SK-N-SH treated with all-trans-retinoic acid at 6 μM for 48 hours (cell line): ENCODE data around the gene EML6.

ENCODE experiments used
- ATAC-seq: fragments of 200-7000 bp; cut with Tn5 transposase; 3 replicates; pipeline ENCODE4 v1.9.1; 2020; ENCODE audit warnings: mild to moderate bottlenecking, moderate library complexity
- ARNTL ChIP-seq: fragments of 450-650 bp; formaldehyde crosslinking; IDR thresholded peaks from 2 replicates; pipeline ENCODE4 v1.5.0; 2020; ENCODE audit warnings: low read depth, mild to moderate bottlenecking, moderate library complexity, borderline replicate concordance
- BACH2 ChIP-seq: fragments of 250-450 bp; sonication (Bioruptor Pico); IDR thresholded peaks from 2 replicates; pipeline ENCODE4 v1.9.0; 2021; ENCODE audit warnings: mild to moderate bottlenecking, borderline replicate concordance
- CREB5 ChIP-seq: fragments of 250-450 bp; sonication (Bioruptor Pico); IDR thresholded peaks from 2 replicates; pipeline ENCODE4 v1.5.1; 2020; ENCODE audit warnings: low read depth, mild to moderate bottlenecking, moderate library complexity
- CSDC2 ChIP-seq: fragments of 250-450 bp; sonication (Bioruptor Pico); IDR thresholded peaks from 2 replicates; pipeline ENCODE4 v1.5.0; 2020; ENCODE audit warnings: mild to moderate bottlenecking, moderate library complexity
- ESRRG ChIP-seq: fragments of 250-450 bp; sonication (Bioruptor Pico); IDR thresholded peaks from 2 replicates; pipeline ENCODE4 v1.6.1; 2021; ENCODE audit warnings: mild to moderate bottlenecking
- GLIS3 ChIP-seq: fragments of 250-450 bp; sonication (Bioruptor Pico); IDR thresholded peaks from 2 replicates; pipeline ENCODE4 v1.5.0; 2020; ENCODE audit warnings: mild to moderate bottlenecking, moderate library complexity
- ISL1 ChIP-seq: fragments of 250-450 bp; sonication (Bioruptor Pico); IDR thresholded peaks from 2 replicates; pipeline ENCODE4 v2.1.2; 2022; ENCODE audit warnings: mild to moderate bottlenecking, moderate library complexity
- OSR1 ChIP-seq: fragments of 250-450 bp; sonication (Bioruptor Pico); IDR thresholded peaks from 2 replicates; pipeline ENCODE4 v1.8.0; 2022; ENCODE audit warnings: moderate library complexity, mild to moderate bottlenecking, inconsistent platforms
- PATZ1 ChIP-seq: fragments of 250-450 bp; sonication (Bioruptor Pico); IDR thresholded peaks from 2 replicates; pipeline ENCODE4 v1.8.0; 2020; ENCODE audit warnings: mild to moderate bottlenecking, moderate library complexity, borderline replicate concordance
- POU6F1 ChIP-seq: fragments of 250-450 bp; sonication (Bioruptor Pico); IDR thresholded peaks from 2 replicates; pipeline ENCODE4 v1.8.0; 2021; ENCODE audit warnings: low read depth, mild to moderate bottlenecking, moderate library complexity, borderline replicate concordance
- PPARA ChIP-seq: fragments of 250-450 bp; sonication (Bioruptor Pico); IDR thresholded peaks from 2 replicates; pipeline ENCODE4 v1.5.0; 2020; ENCODE audit warnings: mild to moderate bottlenecking, borderline replicate concordance
- RARB ChIP-seq: fragments of 250-450 bp; sonication (Bioruptor Pico); IDR thresholded peaks from 2 replicates; pipeline ENCODE4 v1.8.0; 2021; ENCODE audit warnings: mild to moderate bottlenecking, moderate library complexity
- SNAI2 ChIP-seq: fragments of 250-450 bp; sonication (Bioruptor Pico); IDR thresholded peaks from 2 replicates; pipeline ENCODE4 v1.5.0; 2020; ENCODE audit warnings: mild to moderate bottlenecking, moderate library complexity
- TCF4 ChIP-seq: fragments of 250-450 bp; sonication (Bioruptor Pico); IDR thresholded peaks from 2 replicates; pipeline ENCODE4 v1.8.0; 2021; ENCODE audit warnings: mild to moderate bottlenecking, moderate library complexity, borderline replicate concordance
- TOX ChIP-seq: fragments of 250-450 bp; sonication (Bioruptor Pico); IDR thresholded peaks from 2 replicates; pipeline ENCODE4 v1.8.0; 2021; ENCODE audit warnings: mild to moderate bottlenecking, moderate library complexity, borderline replicate concordance
- TSHZ2 ChIP-seq: fragments of 250-450 bp; sonication (Bioruptor Pico); IDR thresholded peaks from 2 replicates; pipeline ENCODE4 v1.5.0; 2020; ENCODE audit warnings: mild to moderate bottlenecking, moderate library complexity
- ZC3H10 ChIP-seq: fragments of 250-450 bp; sonication (Bioruptor Pico); IDR thresholded peaks from 2 replicates; pipeline ENCODE4 v1.5.1; 2021; ENCODE audit warnings: mild to moderate bottlenecking, moderate library complexity
- ZFP3 ChIP-seq: fragments of 250-450 bp; sonication (Bioruptor Pico); IDR thresholded peaks from 2 replicates; pipeline ENCODE4 v1.5.0; 2020; ENCODE audit warnings: mild to moderate bottlenecking, moderate library complexity
- ZFP30 ChIP-seq: fragments of 450-650 bp; formaldehyde crosslinking; IDR thresholded peaks from 2 replicates; pipeline ENCODE4 v1.5.0; 2022; ENCODE audit warnings: mild to moderate bottlenecking, moderate library complexity
- ZNF565 ChIP-seq: fragments of 450-650 bp; formaldehyde crosslinking; conservative IDR thresholded peaks from 2 replicates; pipeline ENCODE4 v1.5.0; 2020; ENCODE audit warnings: low read depth, mild to moderate bottlenecking, moderate library complexity
- ZNF70 ChIP-seq: fragments of 450-650 bp; formaldehyde crosslinking; IDR thresholded peaks from 2 replicates; pipeline ENCODE4 v1.5.0; 2020; ENCODE audit warnings: mild to moderate bottlenecking, moderate library complexity
- ZNF8 ChIP-seq: fragments of 450-650 bp; formaldehyde crosslinking; IDR thresholded peaks from 2 replicates; pipeline ENCODE4 v1.5.0; 2020; ENCODE audit warnings: mild to moderate bottlenecking, moderate library complexity

Gene EML6

GRCh38 chr2:54955358-54956110 lies 232.1 kb downstream of the EML6 start:
- no peak for TF ChIP-seq ARNTL (CRISPR knock-in tag)
- TF ChIP-seq, all 23 proteins: peak for 0
- ATAC-seq, result no peak

GRCh38 chr2:54956111-54956627 lies 232.7 kb downstream of the EML6 start:
- TF ChIP-seq ZNF8 (CRISPR knock-in tag) (no peak), ISL1 (CRISPR knock-in tag) (no peak), ZFP3 (CRISPR knock-in tag) (no peak), GLIS3 (CRISPR knock-in tag) (no peak), ZFP30 (CRISPR knock-in tag) (no peak), OSR1 (CRISPR knock-in tag) (no peak), TSHZ2 (CRISPR knock-in tag) (no peak), TCF4 (CRISPR knock-in tag) (no peak), TOX (CRISPR knock-in tag) (no peak), CREB5 (no peak), ZNF70 (CRISPR knock-in tag) (no peak), PATZ1 (CRISPR knock-in tag) (no peak), PPARA (CRISPR knock-in tag) (no peak), POU6F1 (CRISPR knock-in tag) (no peak), ARNTL (CRISPR knock-in tag) (no peak), CSDC2 (no peak), BACH2 (no peak), SNAI2 (no peak)
- no peak for ATAC-seq

GRCh38 chr2:54957321-54957999 lies 234.0 kb downstream of the EML6 start:
- no peak for TF ChIP-seq ZNF70 (CRISPR knock-in tag)
- TF ChIP-seq ESRRG (CRISPR knock-in tag), result no peak
- TF ChIP-seq GLIS3 (CRISPR knock-in tag), result no peak
- no peak for TF ChIP-seq ZFP3 (CRISPR knock-in tag)
- no peak for TF ChIP-seq OSR1 (CRISPR knock-in tag)
- TF ChIP-seq RARB, result no peak
- no peak for TF ChIP-seq TOX (CRISPR knock-in tag)
- no peak for TF ChIP-seq ISL1 (CRISPR knock-in tag)
- no peak for TF ChIP-seq PATZ1 (CRISPR knock-in tag)
- no peak for TF ChIP-seq ZNF565
- TF ChIP-seq CSDC2, result no peak
- TF ChIP-seq PPARA (CRISPR knock-in tag), result no peak
- no peak for TF ChIP-seq ARNTL (CRISPR knock-in tag)
- TF ChIP-seq POU6F1 (CRISPR knock-in tag), result no peak
- TF ChIP-seq ZC3H10 (CRISPR knock-in tag), result no peak
- no peak for TF ChIP-seq ZFP30 (CRISPR knock-in tag)
- TF ChIP-seq ZNF8 (CRISPR knock-in tag), result no peak
- no peak for TF ChIP-seq SNAI2
- no peak for TF ChIP-seq CREB5
- ATAC-seq, result no peak
